ENCODE measurements around the gene SERPINA5.

- no peak for TF ChIP-seq CTCF (conservative IDR thresholded peaks at IDR 0.05 in 1 of 2, IDR thresholded peaks at IDR 0.05 in 1 of 2; ENCODE audit: extremely low read depth in 1 of 2, insufficient read depth in 1 of 2, low read depth in 1 of 2, low read length in 2 of 2)
- TF ChIP-seq EZH2 (IDR thresholded peaks at IDR 0.05; ENCODE audit: borderline replicate concordance, low read length), result no peak
Measured at GRCh38 chr14:94542111-94542810, 39.0 kb upstream of the SERPINA5 start.

Data from mammary epithelial cell (primary cell).